ENCODE measurements around the gene PIK3R2. TPM values are rescaled to one million over a fixed set of nuclear protein-coding genes. Genes with fewer than 3 reads are reported as not detected.

Gene PIK3R2
- total RNA-seq, 1 donor from 2014 or later = 61.2 TPM

DNA sequence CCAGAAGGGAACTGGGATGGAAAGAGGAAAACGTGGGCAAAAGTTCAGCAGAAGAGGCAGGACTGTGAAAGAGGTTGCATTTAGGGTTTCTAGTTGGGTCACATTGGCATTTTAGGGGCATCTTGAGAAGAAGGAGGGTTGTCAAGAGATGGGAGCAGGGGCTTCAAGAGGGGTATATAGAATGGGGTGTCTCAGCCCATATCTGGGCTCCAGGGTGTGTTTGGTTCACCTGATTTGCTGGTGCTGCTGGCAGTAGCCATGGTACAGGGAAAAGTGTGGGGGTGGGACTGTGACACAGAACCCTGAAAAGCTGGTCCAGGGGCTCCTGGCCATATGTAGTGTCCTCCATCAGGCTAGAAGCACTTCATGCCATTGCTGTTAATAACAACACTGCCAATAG is 32.8 kb upstream of the PIK3R2 start:
- H3K4me1 Mint-ChIP-seq (ENCODE audit: low read depth) = peaks cover 8% of the 10 kb centered on the region
- H3K4me3 Mint-ChIP-seq (ENCODE audit: low read depth) = peak overlapping the region; percentile 3
- no peak for DNase-seq (ENCODE audit: low spot score, unreplicated experiment)
- TF ChIP-seq, protein P1, sequence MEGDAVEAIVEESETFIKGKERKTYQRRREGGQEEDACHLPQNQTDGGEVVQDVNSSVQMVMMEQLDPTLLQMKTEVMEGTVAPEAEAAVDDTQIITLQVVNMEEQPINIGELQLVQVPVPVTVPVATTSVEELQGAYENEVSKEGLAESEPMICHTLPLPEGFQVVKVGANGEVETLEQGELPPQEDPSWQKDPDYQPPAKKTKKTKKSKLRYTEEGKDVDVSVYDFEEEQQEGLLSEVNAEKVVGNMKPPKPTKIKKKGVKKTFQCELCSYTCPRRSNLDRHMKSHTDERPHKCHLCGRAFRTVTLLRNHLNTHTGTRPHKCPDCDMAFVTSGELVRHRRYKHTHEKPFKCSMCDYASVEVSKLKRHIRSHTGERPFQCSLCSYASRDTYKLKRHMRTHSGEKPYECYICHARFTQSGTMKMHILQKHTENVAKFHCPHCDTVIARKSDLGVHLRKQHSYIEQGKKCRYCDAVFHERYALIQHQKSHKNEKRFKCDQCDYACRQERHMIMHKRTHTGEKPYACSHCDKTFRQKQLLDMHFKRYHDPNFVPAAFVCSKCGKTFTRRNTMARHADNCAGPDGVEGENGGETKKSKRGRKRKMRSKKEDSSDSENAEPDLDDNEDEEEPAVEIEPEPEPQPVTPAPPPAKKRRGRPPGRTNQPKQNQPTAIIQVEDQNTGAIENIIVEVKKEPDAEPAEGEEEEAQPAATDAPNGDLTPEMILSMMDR (IDR thresholded peaks at IDR 0.05; ENCODE audit: unreplicated experiment) = no peak
- H3K27me3 Mint-ChIP-seq = no peaks in the 10 kb centered on the region
- peaks cover 6% of the 10 kb centered on the region for H3K36me3 Mint-ChIP-seq (ENCODE audit: insufficient read depth)
- no peak overlapping the region for H3K27ac Mint-ChIP-seq
- no peaks in the 10 kb centered on the region for H3K9me3 Mint-ChIP-seq (ENCODE audit: low read depth)

GRCh38 chr19:18121166-18121565 is 31.8 kb upstream of the PIK3R2 start:
- peaks cover 8% of the 10 kb centered on the region for H3K4me1 Mint-ChIP-seq (ENCODE audit: low read depth)
- H3K9me3 Mint-ChIP-seq (ENCODE audit: low read depth) = no peaks in the 10 kb centered on the region
- no peak for DNase-seq (ENCODE audit: low spot score, unreplicated experiment)
- peaks cover 7% of the 10 kb centered on the region for H3K36me3 Mint-ChIP-seq (ENCODE audit: insufficient read depth)
- H3K27me3 Mint-ChIP-seq = no peaks in the 10 kb centered on the region
- TF ChIP-seq, protein P1 (IDR thresholded peaks at IDR 0.05; ENCODE audit: unreplicated experiment) = no peak
- H3K4me3 Mint-ChIP-seq (ENCODE audit: low read depth) = no peak overlapping the region
- no peak overlapping the region for H3K27ac Mint-ChIP-seq

- no peaks in the 10 kb centered on the region for H3K27me3 Mint-ChIP-seq
- DNase-seq (ENCODE audit: low spot score, unreplicated experiment) = no peak
- TF ChIP-seq, protein P1 (IDR thresholded peaks at IDR 0.05; ENCODE audit: unreplicated experiment) = no peak
- no peaks in the 10 kb centered on the region for H3K9me3 Mint-ChIP-seq (ENCODE audit: low read depth)
- H3K36me3 Mint-ChIP-seq (ENCODE audit: insufficient read depth) = peaks cover 7% of the 10 kb centered on the region
- H3K4me1 Mint-ChIP-seq (ENCODE audit: low read depth) = peaks cover 5% of the 10 kb centered on the region
- no peak overlapping the region for H3K4me3 Mint-ChIP-seq (ENCODE audit: low read depth)
- H3K27ac Mint-ChIP-seq = no peak overlapping the region
These were observed 30.5 kb upstream of the PIK3R2 start for GRCh38 chr19:18122424-18122823.

- TF ChIP-seq, protein P1 (IDR thresholded peaks at IDR 0.05; ENCODE audit: unreplicated experiment) = no peak
- H3K27me3 Mint-ChIP-seq = no peaks in the 10 kb centered on the region
- no peaks in the 10 kb centered on the region for H3K9me3 Mint-ChIP-seq (ENCODE audit: low read depth)
- H3K4me1 Mint-ChIP-seq (ENCODE audit: low read depth) = peaks cover 3% of the 10 kb centered on the region
- H3K27ac Mint-ChIP-seq = no peak overlapping the region
- no peak overlapping the region for H3K4me3 Mint-ChIP-seq (ENCODE audit: low read depth)
- DNase-seq (ENCODE audit: low spot score, unreplicated experiment) = no peak
- H3K36me3 Mint-ChIP-seq (ENCODE audit: insufficient read depth) = peaks cover 7% of the 10 kb centered on the region
These were observed 29.8 kb upstream of the PIK3R2 start for GRCh38 chr19:18122860-18123795.

DNA sequence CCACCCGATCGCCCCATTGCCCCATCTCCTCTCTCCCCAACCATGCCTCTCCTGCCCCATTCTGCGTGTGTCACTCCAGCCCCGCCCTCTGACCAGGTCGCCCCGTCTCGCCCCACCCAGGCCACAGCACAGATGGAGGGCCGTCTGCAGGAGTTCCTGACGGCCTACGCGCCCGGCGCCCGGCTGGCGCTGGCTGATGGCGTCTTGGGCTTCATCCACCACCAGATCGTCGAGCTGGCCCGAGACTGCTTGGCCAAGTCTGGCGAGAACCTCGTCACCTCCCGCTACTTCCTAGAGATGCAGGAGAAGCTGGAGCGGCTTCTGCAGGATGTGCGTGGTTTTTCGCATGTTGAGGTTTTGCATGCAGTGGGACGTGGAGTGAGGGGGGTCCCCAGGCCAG is 29.1 kb upstream of the PIK3R2 start:
- H3K36me3 Mint-ChIP-seq (ENCODE audit: insufficient read depth) = peaks cover 10% of the 10 kb centered on the region
- H3K27ac Mint-ChIP-seq = no peak overlapping the region
- peaks cover 1% of the 10 kb centered on the region for H3K4me1 Mint-ChIP-seq (ENCODE audit: low read depth)
- H3K4me3 Mint-ChIP-seq (ENCODE audit: low read depth) = no peak overlapping the region
- TF ChIP-seq, protein P1 (IDR thresholded peaks at IDR 0.05; ENCODE audit: unreplicated experiment) = no peak
- no peaks in the 10 kb centered on the region for H3K27me3 Mint-ChIP-seq
- no peaks in the 10 kb centered on the region for H3K9me3 Mint-ChIP-seq (ENCODE audit: low read depth)
- no peak for DNase-seq (ENCODE audit: low spot score, unreplicated experiment)
